ENCODE measurements around the gene TRPM1.

TRPM1 gene

DNA sequence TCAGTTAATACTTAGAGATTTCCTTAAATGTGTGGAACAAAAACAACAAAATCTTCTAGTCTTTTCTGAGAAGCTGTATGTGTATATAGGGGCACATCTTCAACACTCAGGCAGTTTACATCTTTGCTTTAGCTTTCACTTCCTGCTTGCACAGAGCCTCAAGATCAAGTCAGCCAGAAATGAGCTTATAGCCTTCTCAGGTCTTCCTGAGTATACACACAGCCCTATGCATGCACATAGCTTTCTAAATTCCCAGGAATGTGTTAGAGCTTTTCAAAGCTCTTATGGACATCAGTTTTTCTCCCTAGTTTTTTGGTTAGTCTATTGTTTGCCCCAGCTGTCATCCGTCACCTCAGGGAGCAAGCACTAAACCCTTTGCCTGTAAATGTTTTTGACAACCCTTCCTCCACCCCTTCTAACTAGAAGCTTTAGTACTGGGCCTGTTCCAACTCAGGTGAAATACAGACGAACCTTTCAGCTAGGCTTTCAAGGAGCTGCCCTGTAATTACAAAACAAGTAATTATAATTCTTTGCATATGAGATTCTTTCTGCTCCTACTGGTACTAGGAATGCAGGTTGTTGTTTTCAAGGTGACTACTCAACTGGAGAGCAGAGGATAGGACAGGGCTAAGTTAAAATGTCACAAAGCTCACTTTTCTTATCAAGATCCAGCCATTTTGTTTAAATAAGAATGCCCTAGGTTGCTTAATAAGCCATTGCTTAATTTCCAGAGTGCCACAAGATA, 87.5 kb downstream of the TRPM1 start:
- DNase-seq: no peak

DNA sequence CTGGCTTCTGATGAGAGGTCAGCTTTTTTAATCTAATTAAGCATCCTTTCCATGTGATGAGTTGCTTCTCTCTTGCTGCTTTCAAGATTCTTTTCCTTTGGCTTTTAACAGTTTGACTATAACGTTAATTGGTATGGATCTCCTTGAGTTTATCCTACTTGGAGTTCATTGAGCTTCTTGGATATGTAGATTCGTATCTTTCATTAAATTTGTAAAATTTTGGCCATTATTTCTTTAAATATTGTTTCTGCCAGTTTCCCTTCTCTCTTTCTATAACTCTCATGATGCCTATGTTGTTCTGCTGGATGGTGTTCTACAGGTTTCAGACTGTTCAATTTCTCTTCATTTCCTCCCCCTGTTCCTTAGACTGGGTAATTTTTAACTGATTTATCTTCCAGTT, 89.1 kb downstream of the TRPM1 start:
- no peak for DNase-seq

DNA sequence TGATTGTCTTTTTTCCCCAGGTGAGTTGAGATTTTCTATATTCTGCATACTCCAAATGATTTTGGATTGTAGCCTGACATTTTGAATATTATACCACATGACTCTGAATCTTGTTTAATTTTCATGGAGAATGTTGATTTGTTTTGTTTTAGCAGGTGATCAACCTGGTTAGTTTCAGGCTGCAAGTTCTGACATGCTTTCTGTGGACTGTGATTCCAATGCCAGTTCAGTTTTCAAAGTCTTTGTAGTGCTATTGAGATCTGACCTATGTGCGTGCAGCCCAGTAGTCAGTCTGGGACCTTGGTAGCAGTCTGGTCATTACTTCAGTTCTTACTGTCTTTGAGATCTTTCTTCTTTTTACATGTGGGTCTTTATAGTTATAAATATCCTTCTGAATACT, 91.5 kb downstream of the TRPM1 start:
- DNase-seq: no peak

DNA sequence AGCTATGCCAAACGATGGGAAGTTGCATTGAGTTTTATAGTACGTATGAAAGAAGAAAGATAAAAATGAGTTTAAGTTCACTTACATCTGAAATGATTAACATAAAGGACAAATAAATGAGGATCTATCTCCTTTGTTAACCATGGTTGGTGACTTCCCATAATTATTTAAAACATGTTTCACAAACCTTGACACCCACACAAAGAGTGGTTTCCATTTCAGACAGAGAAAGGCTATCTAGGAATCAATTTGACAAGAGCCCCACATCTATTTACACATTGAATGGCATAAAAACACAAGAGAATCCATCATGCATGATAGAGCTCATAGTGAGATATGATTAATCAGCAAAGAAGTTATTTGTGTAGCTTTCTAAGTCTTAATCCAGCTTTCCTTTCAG, 95.9 kb downstream of the TRPM1 start:
- no peak for DNase-seq

DNA sequence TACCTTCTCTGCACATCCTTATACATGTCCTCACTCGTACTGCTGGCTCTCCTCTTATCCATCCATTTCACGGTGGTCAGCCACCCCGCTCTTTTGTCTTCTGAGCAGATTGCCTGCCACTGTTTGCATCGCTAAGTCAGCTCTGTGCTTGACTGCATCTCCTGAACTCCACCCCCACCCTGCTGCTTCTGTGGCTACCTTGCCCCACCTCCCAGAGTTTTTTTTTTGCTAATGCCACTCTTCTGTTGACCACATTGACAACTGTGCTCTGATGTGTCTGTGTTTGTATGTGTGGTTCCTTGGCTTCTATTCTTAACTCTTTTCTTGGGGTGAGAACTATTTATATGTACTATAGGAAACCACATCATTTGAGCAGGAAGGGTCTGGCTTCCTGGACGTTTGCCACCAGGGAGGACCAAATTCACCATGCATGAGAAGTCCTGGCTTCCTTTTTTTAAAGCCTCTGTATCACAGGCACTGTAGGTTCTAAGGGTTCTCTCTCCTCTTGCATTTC, 97.2 kb downstream of the TRPM1 start:
- DNase-seq: peak; percentile 16

DNA sequence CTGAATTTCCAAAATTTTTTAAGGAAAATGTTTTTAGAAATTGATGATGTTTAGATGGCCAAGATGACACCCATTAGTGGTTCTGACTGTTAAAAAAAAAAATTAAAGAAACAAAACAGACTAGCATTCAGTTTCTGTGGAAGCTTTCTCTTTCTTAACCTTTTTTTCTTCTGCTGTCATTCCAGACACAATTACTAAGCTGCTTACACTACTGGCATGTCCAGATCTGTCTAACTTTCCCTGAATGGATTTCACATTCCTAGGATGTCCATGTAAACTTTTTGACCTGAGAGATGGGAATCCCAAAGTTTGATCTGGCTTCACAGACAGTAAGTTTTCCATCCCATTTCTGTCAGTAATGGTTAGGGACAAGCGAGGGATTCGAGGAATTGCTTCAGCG, 99.8 kb downstream of the TRPM1 start:
- DNase-seq: no peak

DNA sequence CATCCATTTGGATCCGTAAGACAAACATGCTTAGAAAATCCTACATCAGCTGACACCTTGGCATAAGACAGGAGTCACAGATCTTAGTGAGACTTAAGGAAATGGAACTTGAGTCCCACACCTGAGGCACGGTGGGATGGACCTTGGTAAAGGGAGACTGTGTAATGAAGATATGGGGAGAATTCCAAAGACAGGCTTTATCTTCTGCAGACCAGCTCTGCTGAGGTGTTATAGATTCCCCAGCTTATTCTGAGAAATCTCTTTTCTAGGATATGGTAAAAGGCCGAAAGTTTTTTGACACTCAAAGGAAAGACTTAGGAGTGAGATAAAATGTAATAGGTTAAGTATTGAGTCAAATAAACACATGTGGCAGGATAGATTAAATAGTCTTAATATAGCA, 101.8 kb downstream of the TRPM1 start:
- DNase-seq: no peak

DNA sequence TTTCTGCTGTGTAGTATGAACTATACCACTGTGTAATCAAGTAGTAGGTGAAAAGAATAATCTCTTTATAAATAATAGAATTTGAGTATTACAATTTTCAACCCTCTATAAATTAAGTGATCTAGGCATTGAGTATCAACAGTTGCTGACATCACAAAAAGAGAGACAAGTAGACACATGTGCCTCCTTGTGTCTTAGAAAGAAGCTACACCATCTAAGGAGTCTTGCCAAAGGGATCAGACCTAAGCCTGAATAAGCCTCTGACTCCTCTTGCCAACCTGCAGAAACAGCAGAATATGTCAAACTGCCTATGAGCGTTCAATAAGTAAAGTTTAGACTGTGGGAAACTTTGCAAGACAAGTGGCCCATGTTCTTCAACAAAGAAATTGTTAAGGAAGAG, 104.3 kb downstream of the TRPM1 start:
- DNase-seq: no peak

DNA sequence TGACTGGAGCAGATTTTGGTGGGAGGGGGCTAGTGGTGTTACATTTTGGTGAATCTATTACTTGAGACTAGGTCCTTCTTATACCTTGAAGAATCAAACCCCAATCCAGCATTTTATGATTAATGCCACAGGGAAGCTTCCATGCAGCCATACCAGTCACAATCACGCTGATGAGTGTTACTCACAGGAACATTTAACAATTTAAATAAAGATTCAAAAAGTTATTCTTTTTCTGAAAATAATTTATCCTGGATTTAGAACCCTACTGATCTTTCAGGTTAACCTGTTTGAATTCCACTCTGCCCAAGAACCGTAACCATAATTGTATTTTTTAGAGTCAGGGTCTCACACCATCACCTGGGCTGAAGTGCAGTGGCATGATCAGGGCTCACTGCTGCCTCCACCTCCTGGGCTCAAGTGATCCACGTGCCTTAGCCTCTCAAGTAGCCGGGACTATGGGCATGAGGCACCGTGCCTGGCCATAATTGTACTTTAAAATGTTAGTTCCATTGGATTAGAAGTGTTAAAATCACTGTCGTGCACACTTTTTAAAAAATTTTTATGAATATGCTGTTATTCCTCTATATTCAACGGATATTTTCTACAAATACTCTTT, 109.2 kb downstream of the TRPM1 start:
- DNase-seq: no peak

DNA sequence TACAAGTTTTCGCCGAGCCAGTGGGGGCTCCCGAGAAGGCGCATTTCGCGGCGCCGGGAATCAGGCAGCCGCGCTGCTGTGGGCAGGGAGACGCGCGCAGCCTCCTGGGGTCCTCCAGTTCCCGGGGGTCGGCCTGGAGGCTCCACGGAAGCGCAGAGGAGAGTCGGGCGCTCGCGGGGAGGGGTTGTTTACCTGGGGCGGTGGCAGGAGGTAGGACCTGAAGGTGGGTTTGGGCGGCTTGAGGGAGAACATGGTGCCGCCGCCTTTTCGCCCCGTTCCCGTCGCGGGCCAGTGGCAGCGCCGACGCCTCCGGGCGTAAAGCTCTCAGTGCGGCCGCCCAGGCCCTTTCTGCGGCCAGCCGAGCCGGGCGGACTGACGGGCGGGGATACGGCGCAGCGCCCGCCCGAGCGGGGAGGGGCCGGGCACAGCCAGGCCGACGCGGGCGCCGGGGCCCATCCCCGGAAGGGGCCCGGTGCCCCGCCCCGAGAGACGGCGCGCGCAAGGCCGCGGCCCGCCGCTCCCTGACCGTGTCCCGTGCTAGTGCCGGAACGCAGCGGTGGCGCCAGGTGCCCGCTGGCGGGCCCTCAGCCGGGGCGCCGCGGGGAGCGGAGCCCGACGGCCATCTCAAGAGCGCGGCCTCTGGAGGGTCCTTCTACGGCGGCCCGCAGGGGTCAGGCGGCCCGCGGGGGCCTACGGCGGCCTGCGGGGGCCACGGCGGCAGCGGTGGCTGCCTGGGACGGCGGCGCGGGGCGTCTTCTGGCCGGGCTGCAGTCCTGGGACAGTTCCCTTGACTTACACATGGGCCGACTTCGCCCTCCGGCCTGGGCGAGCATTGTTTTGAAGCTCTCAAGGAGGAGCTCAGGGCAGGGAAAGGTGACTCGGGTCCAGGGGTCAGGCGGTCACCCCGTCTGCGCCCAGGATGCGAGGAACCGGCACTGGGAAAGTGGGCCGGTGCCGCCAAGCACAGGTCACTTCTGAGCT, 110.0 kb downstream of the TRPM1 start, which contains the start of gene MTMR10:
TSS of gene MTMR10 (minus strand) at position 374 of the 981 bp plus-strand sequence. CDS start at position 252, 122 bp downstream.
- peak; percentile 73 for DNase-seq

DNA sequence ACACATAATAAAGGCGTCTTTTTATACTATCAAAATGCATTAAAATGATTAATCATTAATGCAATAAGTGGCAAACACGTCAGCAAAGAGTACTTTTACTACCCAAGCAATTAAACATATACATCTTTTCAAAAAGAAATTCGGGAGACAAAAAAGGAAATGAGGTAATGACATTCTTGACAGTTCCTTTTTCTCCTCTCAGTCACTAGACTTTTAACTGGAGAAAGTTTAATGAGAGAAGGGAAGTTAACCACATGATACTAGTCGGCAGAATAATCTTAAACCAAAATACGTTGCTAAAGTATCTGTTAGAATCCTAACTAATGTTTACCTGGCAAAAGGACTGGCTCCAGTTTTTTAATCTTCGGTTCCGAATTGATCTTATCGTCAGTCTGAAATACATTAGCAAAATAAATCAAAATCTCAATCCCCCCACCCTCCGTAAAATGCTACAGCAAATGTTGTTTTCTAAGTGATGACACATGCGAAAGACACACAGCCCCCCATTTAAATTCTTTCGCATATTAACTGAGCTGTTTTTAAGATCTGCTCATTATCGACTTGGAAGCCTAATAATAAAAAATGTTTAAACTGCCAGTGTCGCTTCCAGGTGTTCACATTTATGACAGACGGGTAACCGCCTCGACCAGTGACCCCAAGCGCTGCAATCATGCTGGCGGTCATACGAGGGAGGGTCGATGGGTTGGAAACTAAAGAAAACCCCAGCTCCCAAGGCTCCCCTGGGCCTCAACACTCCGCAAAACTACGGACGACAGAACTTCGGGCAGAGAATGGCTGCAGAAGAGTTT, 110.9 kb downstream of the TRPM1 start:
- no peak for DNase-seq

DNA sequence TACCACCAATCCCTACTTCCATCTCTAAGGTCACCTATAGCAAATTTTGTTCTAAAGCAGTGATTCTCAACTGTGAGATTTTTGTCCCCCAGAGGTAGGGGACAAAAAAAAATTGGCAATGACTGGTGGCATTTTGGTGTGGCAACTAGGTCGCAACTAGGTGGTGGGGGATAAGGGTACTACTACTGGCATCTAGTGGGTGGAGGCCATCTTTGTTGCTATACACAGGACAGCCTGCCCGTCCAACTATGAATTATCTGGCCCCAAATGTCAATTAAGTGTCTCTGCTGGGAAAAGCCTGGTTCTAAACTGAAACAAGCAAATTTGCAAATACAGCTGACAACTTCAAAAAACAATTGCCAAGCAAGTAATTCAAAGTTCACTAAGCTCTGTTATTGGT, 111.5 kb downstream of the TRPM1 start:
- peak; percentile 21 for DNase-seq

DNA sequence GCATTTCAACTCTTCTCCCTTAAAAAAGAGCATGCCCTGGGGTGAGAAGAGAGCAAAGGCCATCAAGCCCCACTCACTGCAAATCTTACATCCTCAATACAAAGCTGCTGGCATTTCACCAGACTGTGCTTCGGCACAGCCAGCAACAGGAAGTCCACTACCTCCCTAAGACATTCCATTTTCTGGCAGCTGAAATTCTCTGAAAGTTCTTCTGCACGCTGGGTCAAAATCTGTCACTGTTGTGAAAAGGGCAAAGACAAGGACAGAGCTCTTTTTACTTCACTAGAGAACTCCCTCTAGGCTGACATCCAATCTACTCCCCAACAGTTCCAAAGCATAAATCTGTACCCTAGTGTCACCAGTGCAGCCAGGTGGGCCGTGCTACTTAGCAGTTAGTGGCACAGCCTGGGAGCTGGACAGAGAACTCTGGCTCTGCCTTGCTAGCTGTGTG, 116.4 kb downstream of the TRPM1 start:
- DNase-seq: no peak

DNA sequence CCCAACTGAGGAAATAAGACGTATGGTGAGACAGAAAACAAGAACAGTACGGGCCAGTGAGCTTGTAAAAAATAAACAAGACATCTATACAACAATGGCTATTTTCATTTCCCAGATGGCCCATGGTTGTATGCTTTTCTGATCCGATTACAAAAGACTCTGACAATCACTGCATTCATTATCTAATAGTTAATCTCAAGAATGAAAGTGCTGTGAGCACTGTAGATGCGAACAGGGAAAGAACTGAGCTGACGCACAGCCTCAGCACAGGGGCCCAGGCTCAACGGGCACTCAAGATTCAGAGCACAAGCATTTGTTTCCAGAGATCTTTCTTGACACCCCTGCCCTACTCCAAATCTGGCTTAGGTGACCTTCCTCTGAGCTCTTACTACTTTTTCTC, 117.0 kb downstream of the TRPM1 start:
- no peak for DNase-seq

DNA sequence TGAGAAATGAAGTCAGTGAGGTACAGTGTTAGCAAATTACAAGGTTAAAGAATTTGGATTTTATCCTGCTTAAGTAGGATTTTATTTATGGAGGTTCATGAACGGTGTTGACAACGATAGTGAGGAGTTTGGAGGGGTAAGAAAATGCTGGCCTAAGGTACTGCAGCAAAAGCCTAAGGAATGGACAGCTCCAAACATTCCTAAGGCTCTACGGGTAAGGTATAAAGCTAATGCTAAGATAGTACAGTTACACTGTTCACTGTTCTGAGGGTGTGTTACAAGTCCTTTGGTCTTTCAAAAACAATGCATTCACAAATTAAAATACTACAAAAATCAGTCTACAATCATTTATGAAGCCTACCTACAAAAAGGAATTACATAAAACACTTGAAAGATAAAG, 117.4 kb downstream of the TRPM1 start:
- DNase-seq: no peak

DNA sequence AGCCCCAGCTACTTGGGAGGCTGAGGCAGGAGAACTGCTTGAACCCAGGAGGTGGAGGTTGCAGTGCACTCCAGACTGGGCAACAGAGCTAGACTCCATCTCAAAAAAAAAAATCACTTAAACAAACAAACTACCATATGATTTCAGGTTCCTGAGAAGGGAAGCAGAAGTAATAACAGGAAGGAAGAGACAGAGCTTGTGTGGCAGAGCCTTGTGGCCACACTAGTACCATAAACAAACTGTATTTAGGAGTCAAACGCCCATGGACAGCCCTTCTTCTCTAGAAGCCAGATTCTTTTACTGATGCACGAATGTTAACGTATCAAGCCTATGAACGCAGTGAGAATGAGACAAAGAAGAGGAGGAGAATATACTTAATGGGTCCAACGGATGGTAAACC, 122.1 kb downstream of the TRPM1 start:
- DNase-seq: no peak

DNA sequence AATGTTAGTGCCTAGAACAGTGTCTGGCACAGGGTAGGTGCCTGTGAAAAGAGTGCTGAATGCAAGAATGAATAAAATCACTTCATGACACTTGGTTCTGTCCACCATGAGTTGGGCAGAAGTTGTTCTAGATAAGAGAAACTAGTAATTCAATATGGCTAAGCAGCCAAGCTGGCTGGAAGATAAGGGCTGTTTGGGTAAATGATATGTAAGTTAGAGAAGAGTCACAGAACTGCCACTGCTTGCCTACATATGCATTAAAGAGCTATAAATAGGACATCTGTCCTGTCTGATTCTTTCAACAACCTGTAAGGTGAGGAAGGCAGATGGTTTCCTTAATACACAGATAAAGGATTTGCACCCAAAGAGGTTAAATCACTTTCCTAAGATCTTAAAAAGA, 123.2 kb downstream of the TRPM1 start:
- no peak for DNase-seq

DNA sequence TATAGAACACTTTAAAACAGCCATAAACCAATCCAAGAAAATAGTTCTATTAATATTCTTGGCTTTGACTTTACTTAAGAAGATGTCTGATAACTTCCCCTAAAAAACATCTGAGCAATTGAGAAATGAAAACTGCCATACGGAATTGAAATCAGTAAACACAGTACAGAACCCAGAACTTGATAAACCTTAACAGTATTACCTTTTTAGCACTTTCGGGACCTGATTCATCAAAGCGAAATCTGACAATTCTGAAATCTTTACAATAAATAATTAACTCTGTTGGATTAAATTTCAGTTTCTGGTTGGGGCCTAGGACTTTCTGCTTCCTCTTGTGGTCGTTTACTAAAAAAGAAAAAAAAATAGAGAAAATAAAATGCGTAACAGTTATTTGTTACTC, 127.4 kb downstream of the TRPM1 start:
- DNase-seq: no peak

DNA sequence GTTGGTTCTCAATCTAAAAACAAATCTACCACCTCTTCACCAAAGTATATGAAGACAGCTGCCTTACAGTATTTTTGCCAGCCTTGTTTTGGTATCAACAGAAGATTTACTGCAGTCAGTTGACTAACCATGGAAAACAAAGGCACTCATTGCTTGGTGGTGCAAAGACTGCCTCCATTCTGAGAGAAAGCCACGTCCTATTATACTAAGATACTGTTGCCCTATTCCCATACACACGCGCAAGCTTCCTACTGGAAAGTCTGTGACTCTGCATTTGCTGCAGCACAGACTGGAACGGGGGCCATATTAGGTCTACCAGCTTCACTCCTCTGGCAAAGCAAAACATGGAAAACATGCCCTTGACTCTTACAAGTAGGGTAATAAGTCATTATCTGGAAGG, 128.1 kb downstream of the TRPM1 start:
- DNase-seq: no peak

DNA sequence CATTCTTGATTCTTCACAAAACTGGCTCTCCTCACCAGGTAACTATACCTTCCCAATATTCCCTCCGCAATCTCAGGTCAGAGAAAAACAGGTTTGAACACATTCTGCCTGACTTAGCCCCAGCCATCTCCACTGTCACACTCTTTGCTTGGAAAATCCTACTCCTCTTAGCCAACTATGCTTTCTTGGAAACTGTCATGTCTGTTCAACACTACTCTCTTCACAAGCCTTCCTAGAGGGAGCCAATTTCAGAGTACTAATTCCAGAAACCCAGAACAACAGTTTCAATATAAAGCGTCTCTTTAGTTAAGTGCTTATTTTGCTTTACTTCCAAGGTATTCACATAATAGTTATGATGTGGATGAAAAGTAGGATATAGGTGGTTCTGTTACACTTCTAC, 131.8 kb downstream of the TRPM1 start:
- DNase-seq: no peak

DNA sequence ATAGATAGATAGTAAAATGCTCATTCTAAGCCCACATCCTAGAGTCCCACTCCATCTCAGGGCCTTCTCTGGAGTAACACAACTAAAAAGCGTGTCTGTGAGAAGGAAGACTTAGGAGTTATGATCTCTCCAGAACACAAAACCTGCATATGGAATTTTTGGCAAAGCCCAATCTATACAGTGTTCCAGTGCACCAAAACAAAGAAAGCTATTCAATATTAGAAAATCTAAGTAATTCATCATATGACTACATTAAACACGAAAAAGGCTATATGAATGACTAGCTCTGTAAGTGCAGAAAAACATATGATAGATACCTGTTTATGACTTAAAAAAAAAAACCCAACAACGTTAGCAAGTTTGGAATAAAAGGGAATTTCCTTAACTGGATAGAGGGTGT, 137.8 kb downstream of the TRPM1 start:
- DNase-seq: no peak

DNA sequence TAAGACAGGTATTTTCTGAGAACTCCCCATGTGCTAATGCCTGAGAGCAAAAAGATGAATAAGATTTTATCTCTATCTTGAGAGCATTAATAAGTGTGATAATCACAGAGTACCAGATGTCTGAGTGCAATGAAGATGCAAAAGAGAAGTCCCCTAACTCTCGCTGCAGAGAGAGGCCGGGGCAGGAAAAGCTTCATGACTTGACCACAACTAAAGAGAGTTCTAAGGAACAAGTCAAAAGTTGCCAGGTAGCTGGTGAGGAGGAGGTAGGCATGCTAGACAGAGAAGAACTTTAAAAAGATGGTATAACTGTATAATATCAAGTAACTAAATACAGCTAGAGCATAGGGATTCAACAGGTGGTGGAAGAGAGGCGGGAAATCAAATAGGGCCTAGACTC, 138.9 kb downstream of the TRPM1 start:
- no peak for DNase-seq

Data from activated CD4-positive, alpha-beta T cell treated with anti-CD3 and anti-CD28 coated beads, Interleukin-2, amount 50 U/mL, for 16 hours (primary cell).